ENCODE data around the gene ADGRF4. TPM values are rescaled to one million over a fixed set of nuclear protein-coding genes. Genes with fewer than 3 reads are reported as not detected.

The ADGRF4 gene
- total RNA-seq, 2 donors from 2014 or later, result 0.86 TPM; not detected in 1

DNA sequence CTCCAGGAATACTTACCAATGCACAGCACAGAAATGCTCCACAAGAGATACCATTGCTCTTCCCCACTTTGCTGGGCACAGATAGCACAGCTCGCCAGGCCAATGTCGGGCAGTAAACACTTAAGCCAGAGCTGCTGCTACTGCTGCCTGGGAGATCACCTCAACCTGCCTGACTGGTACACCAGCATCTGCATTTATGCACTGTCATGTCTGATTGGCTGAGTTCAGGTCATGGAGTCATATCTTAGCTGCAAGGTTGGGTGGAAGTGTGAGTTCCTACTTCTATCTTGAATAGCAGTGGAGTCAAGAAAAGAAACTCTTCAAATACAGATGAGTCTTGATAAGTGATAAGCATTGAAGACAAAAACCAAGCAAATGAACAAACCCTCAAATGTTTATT is 10.9 kb upstream of the ADGRF4 start:
- H3K27me3 ChIP-seq, result no peaks in the 10 kb centered on the region
- no peaks in the 10 kb centered on the region for H3K4me1 ChIP-seq
- H3K4me3 ChIP-seq, result no peak overlapping the region
- H3K36me3 ChIP-seq, result no peaks in the 10 kb centered on the region
- no peak overlapping the region for H3K27ac ChIP-seq
- DNase-seq (ENCODE audit: low spot score), result no peak
- TF ChIP-seq, protein P1, sequence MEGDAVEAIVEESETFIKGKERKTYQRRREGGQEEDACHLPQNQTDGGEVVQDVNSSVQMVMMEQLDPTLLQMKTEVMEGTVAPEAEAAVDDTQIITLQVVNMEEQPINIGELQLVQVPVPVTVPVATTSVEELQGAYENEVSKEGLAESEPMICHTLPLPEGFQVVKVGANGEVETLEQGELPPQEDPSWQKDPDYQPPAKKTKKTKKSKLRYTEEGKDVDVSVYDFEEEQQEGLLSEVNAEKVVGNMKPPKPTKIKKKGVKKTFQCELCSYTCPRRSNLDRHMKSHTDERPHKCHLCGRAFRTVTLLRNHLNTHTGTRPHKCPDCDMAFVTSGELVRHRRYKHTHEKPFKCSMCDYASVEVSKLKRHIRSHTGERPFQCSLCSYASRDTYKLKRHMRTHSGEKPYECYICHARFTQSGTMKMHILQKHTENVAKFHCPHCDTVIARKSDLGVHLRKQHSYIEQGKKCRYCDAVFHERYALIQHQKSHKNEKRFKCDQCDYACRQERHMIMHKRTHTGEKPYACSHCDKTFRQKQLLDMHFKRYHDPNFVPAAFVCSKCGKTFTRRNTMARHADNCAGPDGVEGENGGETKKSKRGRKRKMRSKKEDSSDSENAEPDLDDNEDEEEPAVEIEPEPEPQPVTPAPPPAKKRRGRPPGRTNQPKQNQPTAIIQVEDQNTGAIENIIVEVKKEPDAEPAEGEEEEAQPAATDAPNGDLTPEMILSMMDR (IDR thresholded peaks at IDR 0.05), result no peak
- no peaks in the 10 kb centered on the region for H3K9me3 ChIP-seq

DNA sequence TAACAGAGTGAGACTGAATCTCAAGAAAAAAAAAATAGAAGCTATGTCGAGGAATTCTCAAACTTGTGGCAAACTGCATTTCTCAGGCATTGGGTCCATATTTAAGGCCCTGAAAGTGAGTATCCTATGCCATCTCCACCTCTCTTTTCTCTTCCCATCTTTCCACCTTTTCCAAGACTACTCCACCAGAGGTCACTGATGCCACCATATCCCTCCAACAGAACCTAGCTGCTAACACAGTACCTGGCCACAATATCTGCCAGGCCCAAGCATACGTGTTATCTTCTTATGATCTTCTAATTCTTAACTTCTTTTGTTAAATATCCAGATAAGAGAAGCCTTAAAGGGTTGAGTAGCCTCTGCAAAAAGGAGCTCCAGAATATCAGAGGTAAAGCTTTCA is 8.2 kb upstream of the ADGRF4 start:
- no peak overlapping the region for H3K4me3 ChIP-seq

DNA sequence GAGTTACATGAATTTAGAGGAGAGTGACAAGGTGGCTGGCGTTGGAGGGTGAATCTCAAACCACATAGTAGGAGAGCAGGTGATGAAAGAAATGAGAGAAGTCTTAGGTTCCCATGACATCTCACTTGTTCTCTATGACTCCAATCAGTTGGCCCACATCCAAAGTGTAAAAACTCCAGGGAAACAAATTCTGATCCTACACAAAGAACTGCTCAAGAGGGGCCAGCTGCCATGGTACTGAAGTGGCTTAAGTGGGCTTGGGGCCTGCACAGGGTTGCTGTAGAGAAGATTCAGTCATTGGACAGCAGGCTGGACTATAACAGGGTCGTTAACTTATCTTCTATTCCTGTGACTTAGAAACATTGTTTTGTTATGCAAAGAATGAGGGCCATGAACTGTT is 7.6 kb upstream of the ADGRF4 start:
- Histone ChIP-seq H3K9me3 (no peaks in the 10 kb centered on the region), H3K27ac (no peak overlapping the region), H3K27me3 (no peaks in the 10 kb centered on the region), H3K4me1 (no peaks in the 10 kb centered on the region), H3K4me3 (no peak overlapping the region), H3K36me3 (no peaks in the 10 kb centered on the region)
- TF ChIP-seq, protein P1 (IDR thresholded peaks at IDR 0.05), result no peak
- no peak for DNase-seq (ENCODE audit: low spot score)

More for the DNA sequence above, 8.2 kb upstream of the ADGRF4 start:
- no peaks in the 10 kb centered on the region for H3K4me1 ChIP-seq
- DNase-seq (ENCODE audit: low spot score), result no peak
- no peaks in the 10 kb centered on the region for H3K36me3 ChIP-seq
- no peaks in the 10 kb centered on the region for H3K27me3 ChIP-seq
- H3K27ac ChIP-seq, result no peak overlapping the region
- H3K9me3 ChIP-seq, result no peaks in the 10 kb centered on the region
- TF ChIP-seq, protein P1 (IDR thresholded peaks at IDR 0.05), result no peak

DNA sequence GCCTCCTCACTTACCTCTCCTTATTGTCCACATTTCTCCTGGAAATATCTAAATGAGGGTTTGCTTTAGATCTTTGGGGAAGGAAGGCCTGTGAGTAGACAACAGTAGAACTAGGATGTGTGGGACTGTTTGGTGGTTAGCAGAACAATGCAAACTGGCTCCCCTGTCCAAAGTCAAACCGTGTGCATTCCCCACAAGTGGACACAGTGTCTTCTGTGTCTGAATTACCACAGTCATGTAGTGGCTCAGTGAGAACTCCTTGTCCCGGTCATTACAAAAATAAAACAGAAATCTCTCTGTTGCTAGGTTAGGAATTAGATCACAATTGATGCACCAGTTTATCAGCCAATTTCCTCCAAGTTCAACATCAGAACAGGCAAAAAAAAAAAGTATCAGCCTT is 455 bp upstream of the ADGRF4 start:
- no peak for DNase-seq (ENCODE audit: low spot score)
- peak overlapping the region in 1 of 2 donors; percentile 29 for H3K27ac ChIP-seq
- peaks cover 0 to 7% of the 10 kb centered on the region in 2 donors for H3K4me1 ChIP-seq
- no peaks in the 10 kb centered on the region for H3K9me3 ChIP-seq
- no peaks in the 10 kb centered on the region for H3K27me3 ChIP-seq
- TF ChIP-seq, protein P1 (IDR thresholded peaks at IDR 0.05), result no peak
- no peak overlapping the region for H3K4me3 ChIP-seq
- H3K36me3 ChIP-seq, result no peaks in the 10 kb centered on the region

DNA sequence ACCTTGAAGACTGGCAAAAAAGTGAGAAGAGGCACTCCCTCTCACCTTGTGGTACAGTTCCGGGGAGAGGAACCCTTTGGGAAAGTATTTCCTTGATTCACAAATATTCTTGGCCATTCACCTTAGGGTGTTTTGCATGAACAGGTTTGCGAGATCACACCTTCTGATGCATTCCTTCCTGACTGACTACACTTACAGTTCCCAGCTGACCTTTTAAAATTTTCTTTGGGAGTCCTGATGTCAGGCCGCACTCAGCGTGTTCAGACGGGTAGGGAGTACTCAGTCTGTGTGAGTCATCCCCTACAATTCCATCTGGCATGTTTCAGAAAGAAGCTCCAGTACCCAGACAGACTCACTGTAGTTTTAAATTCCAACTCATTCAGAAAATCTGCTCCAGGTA is 1.7 kb downstream of the ADGRF4 start:
- no peak for DNase-seq (ENCODE audit: low spot score)
- H3K9me3 ChIP-seq, result no peaks in the 10 kb centered on the region
- TF ChIP-seq, protein P1 (IDR thresholded peaks at IDR 0.05), result no peak
- H3K4me3 ChIP-seq, result no peak overlapping the region
- no peaks in the 10 kb centered on the region for H3K36me3 ChIP-seq
- H3K27ac ChIP-seq, result no peak overlapping the region
- H3K27me3 ChIP-seq, result no peaks in the 10 kb centered on the region
- H3K4me1 ChIP-seq, result peaks cover 0 to 7% of the 10 kb centered on the region in 2 donors

DNA sequence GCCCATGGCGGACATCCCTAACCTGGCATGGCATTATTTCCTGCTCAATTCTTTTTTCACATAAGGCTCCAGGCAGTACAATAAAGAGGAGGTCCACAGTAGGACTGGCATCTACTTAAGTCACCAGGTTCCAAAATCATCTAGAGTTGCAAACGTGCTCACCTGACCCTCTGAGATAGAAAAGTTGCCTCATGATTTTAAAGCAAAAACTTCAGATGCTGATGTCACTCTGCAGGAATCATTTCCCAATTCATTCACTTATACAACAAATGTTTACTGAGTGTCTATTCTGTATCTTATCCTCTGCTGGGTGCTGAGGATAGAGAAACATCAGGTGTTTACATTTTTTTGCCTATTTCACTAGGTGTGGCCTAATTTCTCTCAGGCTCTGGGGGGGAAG is 2.2 kb downstream of the ADGRF4 start:
- Histone ChIP-seq H3K4me1 (peaks cover 0 to 7% of the 10 kb centered on the region in 2 donors), H3K27me3 (no peaks in the 10 kb centered on the region), H3K27ac (no peak overlapping the region), H3K9me3 (no peaks in the 10 kb centered on the region), H3K36me3 (no peaks in the 10 kb centered on the region), H3K4me3 (no peak overlapping the region)
- TF ChIP-seq, protein P1 (IDR thresholded peaks at IDR 0.05), result no peak
- DNase-seq (ENCODE audit: low spot score), result no peak
